ENCODE measurements around the gene ARFIP1.
"Not testable (repeated sequence)": the region's sequence is repeated elsewhere in the genome, so short reads cannot be mapped to it uniquely, and the experiment has no call there.

Gene ARFIP1

DNA sequence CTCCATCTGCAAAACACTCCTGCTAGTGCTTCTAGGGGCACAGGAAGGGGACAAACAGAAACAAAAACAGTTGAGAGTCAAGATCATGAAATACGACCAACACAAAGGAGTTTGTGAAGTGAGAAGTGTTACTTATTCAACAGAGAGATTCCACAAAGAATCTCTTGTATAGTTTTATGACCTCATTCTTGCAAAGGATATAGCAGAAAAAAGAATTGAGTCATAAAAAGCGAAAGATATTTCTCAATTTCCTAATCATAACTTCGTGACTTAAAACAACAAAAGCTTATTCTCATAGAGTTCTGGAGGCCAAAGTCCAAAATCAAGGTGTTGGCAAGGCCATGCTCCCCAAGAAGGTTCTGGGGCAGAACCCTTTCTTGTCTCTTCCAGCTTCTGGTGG is 40.9 kb upstream of the ARFIP1 start:
- H3K27me3 ChIP-seq = no peaks in the 10 kb centered on the region
- H3K36me3 ChIP-seq = no peaks in the 10 kb centered on the region
- no peaks in the 10 kb centered on the region for H3K9me3 ChIP-seq
- TF ChIP-seq, protein P1, sequence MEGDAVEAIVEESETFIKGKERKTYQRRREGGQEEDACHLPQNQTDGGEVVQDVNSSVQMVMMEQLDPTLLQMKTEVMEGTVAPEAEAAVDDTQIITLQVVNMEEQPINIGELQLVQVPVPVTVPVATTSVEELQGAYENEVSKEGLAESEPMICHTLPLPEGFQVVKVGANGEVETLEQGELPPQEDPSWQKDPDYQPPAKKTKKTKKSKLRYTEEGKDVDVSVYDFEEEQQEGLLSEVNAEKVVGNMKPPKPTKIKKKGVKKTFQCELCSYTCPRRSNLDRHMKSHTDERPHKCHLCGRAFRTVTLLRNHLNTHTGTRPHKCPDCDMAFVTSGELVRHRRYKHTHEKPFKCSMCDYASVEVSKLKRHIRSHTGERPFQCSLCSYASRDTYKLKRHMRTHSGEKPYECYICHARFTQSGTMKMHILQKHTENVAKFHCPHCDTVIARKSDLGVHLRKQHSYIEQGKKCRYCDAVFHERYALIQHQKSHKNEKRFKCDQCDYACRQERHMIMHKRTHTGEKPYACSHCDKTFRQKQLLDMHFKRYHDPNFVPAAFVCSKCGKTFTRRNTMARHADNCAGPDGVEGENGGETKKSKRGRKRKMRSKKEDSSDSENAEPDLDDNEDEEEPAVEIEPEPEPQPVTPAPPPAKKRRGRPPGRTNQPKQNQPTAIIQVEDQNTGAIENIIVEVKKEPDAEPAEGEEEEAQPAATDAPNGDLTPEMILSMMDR (IDR thresholded peaks at IDR 0.05; ENCODE audit: low read depth, low read length) = no peak
- no peak for DNase-seq
- no peaks in the 10 kb centered on the region for H3K4me1 ChIP-seq
- H3K4me3 ChIP-seq (ENCODE audit: low read depth, low read length) = no peak overlapping the region

DNA sequence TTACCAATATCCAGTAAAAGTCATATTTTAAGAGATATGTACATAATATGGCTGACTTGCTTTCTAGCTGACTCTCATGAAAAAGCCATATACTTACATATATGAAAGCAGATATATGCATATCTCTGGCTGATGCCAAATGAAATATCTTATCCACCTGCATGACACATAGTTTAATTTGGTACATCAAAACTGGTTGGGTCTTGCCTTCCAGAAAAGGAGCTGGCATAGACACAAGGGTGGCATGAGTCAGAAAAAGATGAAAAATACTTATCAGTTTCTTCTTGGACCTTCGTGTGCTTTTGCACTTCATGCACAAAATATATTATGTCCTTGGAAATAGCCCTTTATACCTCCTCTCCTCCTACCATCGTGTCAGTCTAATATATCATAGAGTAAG is 32.3 kb upstream of the ARFIP1 start:
- TF ChIP-seq, protein P1 (IDR thresholded peaks at IDR 0.05; ENCODE audit: low read depth, low read length) = no peak
- no peak for DNase-seq
- Histone ChIP-seq H3K27me3 (no peaks in the 10 kb centered on the region), H3K4me1 (no peaks in the 10 kb centered on the region), H3K9me3 (no peaks in the 10 kb centered on the region), H3K4me3 (ENCODE audit: low read depth, low read length) (no peak overlapping the region), H3K36me3 (no peaks in the 10 kb centered on the region)

DNA sequence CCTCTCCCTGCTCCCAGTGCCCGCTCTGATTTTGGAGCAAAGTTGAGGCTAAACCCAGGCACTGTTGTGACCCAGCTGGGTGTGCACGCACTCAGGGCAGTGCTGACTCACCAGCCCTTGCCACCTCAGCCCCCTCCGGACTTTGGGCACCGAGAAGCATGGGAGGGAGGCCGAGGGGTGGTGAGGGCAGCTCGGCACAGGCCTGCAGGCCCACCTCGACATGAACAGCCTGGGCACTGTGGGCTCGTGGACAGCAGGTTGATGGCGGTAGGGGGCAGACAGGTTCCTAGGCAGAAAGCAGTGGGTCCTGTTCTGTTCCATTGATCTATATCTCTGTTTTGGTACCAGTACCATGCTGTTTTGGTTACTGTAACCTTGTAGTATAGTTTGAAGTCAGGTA is 31.1 kb upstream of the ARFIP1 start:
- Histone ChIP-seq H3K9me3 (no peaks in the 10 kb centered on the region), H3K4me3 (ENCODE audit: low read depth, low read length) (no peak overlapping the region), H3K4me1 (no peaks in the 10 kb centered on the region), H3K27me3 (no peaks in the 10 kb centered on the region), H3K36me3 (no peaks in the 10 kb centered on the region)
- TF ChIP-seq, protein P1 (IDR thresholded peaks at IDR 0.05; ENCODE audit: low read depth, low read length) = no peak
- DNase-seq = no peak

DNA sequence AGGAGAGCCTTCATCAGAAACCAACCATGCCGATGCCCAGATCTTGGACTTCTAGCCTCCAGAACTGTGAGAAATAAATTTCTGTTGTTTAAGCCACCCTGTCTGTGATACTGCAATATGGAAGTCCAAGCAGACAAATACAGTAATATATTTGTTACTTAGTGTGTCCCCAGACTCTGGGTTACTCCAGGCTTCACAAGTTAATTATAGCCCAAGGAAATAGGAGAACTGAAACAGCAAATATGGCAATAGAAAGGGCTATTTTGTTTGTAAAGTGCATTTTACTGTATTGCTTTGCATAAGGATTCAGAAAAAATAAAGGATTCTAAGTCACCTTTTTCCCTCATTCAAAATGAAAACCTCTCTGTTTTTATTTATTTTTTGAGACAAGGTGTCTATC is 16.0 kb upstream of the ARFIP1 start:
- TF ChIP-seq, protein P1 (IDR thresholded peaks at IDR 0.05; ENCODE audit: low read depth, low read length) = no peak
- no peaks in the 10 kb centered on the region for H3K4me1 ChIP-seq
- no peaks in the 10 kb centered on the region for H3K27me3 ChIP-seq
- no peak for DNase-seq
- H3K4me3 ChIP-seq (ENCODE audit: low read depth, low read length) = no peak overlapping the region
- H3K9me3 ChIP-seq = no peaks in the 10 kb centered on the region
- no peaks in the 10 kb centered on the region for H3K36me3 ChIP-seq

DNA sequence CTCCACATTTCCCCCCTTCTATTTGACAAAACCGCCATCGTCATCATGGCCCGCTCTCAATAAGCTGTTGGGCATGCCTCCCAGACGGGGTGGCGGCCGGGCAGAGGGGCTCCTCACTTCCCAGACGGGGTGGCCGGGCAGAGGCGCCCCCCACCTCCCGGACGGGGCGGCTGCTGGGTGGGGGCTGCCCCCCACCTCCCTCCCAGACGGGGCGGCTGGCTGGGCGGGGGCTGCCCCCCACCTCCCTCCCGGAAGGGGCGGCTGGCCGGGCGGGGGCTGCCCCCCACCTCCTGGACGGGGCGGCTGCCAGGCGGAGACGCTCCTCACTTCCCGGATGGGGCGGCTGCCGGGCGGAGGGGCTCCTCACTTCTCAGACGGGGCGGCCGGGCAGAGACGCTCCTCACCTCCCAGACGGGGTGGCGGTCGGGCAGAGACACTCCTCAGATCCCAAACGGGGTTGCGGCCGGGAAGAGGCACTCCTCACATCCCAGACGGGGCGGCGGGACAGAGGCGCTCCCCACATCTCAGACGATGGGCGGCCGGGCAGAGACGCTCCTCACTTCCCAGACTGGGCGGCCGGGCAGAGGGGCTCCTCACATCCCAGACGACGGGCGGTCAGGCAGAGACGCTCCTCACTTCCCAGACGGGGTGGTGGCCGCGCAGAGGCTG is 14.6 kb upstream of the ARFIP1 start:
- H3K36me3 ChIP-seq; H3K4me3 ChIP-seq (ENCODE audit: low read depth, low read length); DNase-seq; H3K4me1 ChIP-seq; H3K9me3 ChIP-seq; H3K27me3 ChIP-seq: not testable (repeated sequence)

DNA sequence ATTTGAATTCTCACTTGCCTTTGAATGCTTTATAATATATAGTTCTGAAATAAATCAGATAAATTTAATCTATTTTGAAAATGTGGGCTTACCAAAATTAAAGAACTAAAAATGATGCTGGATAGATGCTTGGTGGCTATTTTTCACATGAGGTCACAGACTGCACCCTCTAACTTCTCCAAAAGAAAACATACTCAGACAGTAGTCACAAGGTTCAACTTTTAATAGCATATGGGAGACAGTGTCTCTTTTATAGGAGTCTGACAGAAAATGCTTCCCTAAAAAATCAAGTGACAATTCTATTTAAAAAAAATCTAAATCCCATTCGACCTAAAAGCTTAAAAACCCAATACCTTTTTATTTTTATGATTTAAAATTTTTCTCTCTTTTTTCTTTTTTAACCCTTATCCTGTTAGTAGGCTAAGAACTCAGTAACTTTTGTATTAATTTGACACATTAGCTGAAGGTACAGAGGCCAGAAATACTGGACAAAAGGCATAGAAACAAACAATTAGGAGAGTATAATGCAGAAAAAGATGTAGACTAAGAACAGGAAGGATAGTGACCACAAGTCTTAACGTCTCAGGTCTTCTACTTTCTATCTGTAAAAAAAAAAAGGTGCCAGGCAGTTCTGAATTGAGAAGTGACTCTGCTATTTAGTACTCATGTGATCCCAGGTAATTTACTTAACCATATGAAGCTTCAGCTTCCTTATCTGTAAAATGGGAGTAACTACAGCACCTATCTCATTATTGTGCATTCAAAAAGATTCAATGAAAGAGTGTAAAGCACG is 7.8 kb upstream of the ARFIP1 start:
- TF ChIP-seq, protein P1 (IDR thresholded peaks at IDR 0.05; ENCODE audit: low read depth, low read length) = no peak
- H3K36me3 ChIP-seq = no peaks in the 10 kb centered on the region
- H3K4me1 ChIP-seq = no peaks in the 10 kb centered on the region
- no peaks in the 10 kb centered on the region for H3K9me3 ChIP-seq
- no peak overlapping the region for H3K4me3 ChIP-seq (ENCODE audit: low read depth, low read length)
- H3K27me3 ChIP-seq = no peaks in the 10 kb centered on the region
- no peak for DNase-seq
